Left ventricle myocardium inferior (tissue), 1 donor: ENCODE data around the gene S100A5. TPM values are rescaled to one million over a fixed set of nuclear protein-coding genes. Genes with fewer than 3 reads are reported as not detected.

ENCODE experiments used
- DNase-seq: peaks from one replicate; pipeline ENCODE4 v3.0.0-alpha.2; 2020
- H3K27ac ChIP-seq: fragments of 200-600 bp; replicated peaks from 2 replicates; pipeline ENCODE4 v1.8.0; 2021
- H3K27me3 ChIP-seq: fragments of 200-600 bp; 2 replicates; pipeline ENCODE4 v1.8.0; 2021; ENCODE audit warnings: low read depth
- H3K36me3 ChIP-seq: fragments of 200-600 bp; 2 replicates; pipeline ENCODE4 v1.8.0; 2021
- H3K4me1 ChIP-seq: fragments of 200-600 bp; 2 replicates; pipeline ENCODE4 v1.8.0; 2021
- H3K4me3 ChIP-seq: fragments of 200-600 bp; 2 replicates; pipeline ENCODE4 v1.8.0; 2021; ENCODE audit warnings: mild to moderate bottlenecking, moderate library complexity
- H3K9me3 ChIP-seq: fragments of 200-600 bp; replicated peaks from 2 replicates; pipeline ENCODE4 v1.8.0; 2021
- CTCF ChIP-seq: fragments of 200-600 bp; IDR thresholded peaks from 2 replicates; pipeline ENCODE4 v1.8.0; 2021; ENCODE audit warnings: antibody characterized with exemption, mild to moderate bottlenecking, borderline replicate concordance
- intact Hi-C: fragments of 100-400 bp; cut with micrococcal nuclease; formaldehyde crosslinking; loops from one replicate; pipeline ENCODE4 v1.11.0; 2022
- total RNA-seq: library from RNA; stranded (reverse); fragmentation: NEBNext Ultra II Directional; extraction: Animal tissue kit (Norgen Biotek cat#: 25700); gene quantifications from one replicate; pipeline ENCODE4 v1.2.1, GENCODE V29; 2021
- donor health status: DM: no; HTN: yes; CAD: no; lungs with severe emphysema.

S100A5 gene
- total RNA-seq, 1 donor from 2014 or later: not detected

GRCh38 chr1:153538315-153538821 lies 2.4 kb downstream of the S100A5 start:
- intact Hi-C loops: no loop called here
- H3K27ac ChIP-seq: no peak overlapping the region
- DNase-seq: no peak

GRCh38 chr1:153537376-153537730 lies 3.4 kb downstream of the S100A5 start:
- no peak for TF ChIP-seq CTCF

More at GRCh38 chr1:153538315-153538821, 2.4 kb downstream of the S100A5 start:
- Histone ChIP-seq H3K27me3 (no peaks in the 10 kb centered on the region), H3K36me3 (no peaks in the 10 kb centered on the region), H3K4me1 (peaks cover 49% of the 10 kb centered on the region), H3K9me3 (no peaks in the 10 kb centered on the region), H3K4me3 (no peak overlapping the region)
- TF ChIP-seq CTCF: no peak

DNA sequence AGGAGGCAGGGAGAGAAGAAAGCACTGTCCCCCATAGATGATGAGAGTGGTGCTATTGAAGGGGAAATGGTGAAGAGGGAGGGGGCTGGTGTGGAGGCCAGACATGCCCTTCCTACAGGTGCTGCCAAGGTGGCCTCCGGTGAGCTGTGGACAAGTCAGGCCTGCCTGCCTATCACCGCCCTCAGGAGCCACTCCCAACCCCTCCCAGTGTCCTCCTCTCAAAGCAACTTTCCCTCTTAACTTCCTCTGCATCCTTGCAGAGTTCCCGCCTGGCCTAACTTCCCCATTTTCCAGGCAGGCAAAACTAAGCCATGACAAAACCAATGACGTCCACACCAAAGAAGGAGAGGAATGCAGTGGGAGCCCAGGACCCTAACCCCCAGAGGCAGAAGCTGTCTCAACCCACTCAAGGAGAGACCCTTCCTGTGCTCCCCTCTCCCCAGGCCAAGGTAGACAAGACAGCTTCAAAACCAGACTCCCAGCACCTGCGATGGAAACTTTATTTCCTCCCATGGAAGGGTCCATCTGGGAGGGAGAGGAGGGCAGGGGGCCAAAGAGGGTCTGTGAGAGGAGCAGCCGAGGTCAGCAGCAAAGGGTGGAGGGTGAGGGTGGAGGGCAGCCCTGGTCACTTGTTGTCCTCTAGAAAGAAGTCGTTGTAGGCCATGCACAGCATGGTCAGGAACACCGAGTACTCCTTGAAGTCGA lies 3.9 kb downstream of the S100A5 start:
- intact Hi-C loops: no loop called here
- H3K4me1 ChIP-seq: peaks cover 50% of the 10 kb centered on the region
- no peak for DNase-seq
- H3K36me3 ChIP-seq: no peaks in the 10 kb centered on the region
- H3K27ac ChIP-seq: peak overlapping the region; percentile 98
- H3K4me3 ChIP-seq: peak overlapping the region; percentile 93
- no peaks in the 10 kb centered on the region for H3K27me3 ChIP-seq
- TF ChIP-seq CTCF: no peak
- H3K9me3 ChIP-seq: no peaks in the 10 kb centered on the region

More at GRCh38 chr1:153537376-153537730, 3.4 kb downstream of the S100A5 start:
- no peaks in the 10 kb centered on the region for H3K36me3 ChIP-seq
- no peak overlapping the region for H3K4me3 ChIP-seq
- DNase-seq: no peak
- H3K27me3 ChIP-seq: no peaks in the 10 kb centered on the region
- H3K27ac ChIP-seq: no peak overlapping the region
- no peaks in the 10 kb centered on the region for H3K9me3 ChIP-seq
- intact Hi-C loops: no loop called here
- H3K4me1 ChIP-seq: peaks cover 50% of the 10 kb centered on the region

GRCh38 chr1:153536012-153536670 lies 4.6 kb downstream of the S100A5 start:
- H3K4me1 ChIP-seq: peaks cover 50% of the 10 kb centered on the region
- peak overlapping the region; percentile 98 for H3K27ac ChIP-seq
- no peaks in the 10 kb centered on the region for H3K27me3 ChIP-seq
- no peaks in the 10 kb centered on the region for H3K36me3 ChIP-seq
- intact Hi-C loops: no loop called here
- H3K9me3 ChIP-seq: no peaks in the 10 kb centered on the region
- no peak for TF ChIP-seq CTCF
- H3K4me3 ChIP-seq: peak overlapping the region; percentile 93
- peak; percentile 87 for DNase-seq

GRCh38 chr1:153535242-153536011 lies 5.3 kb downstream of the S100A5 start, which contains the start of gene S100A6:
S100A6 (minus strand) TSS chr1:153535991; CDS start chr1:153535339, 652 bp downstream.
- intact Hi-C loops: no loop called here
- H3K27ac ChIP-seq: peak within 1 kb of the TSS; percentile 98
- H3K9me3 ChIP-seq: no peaks in the 10 kb centered on the region
- H3K27me3 ChIP-seq: no peaks in the 10 kb centered on the region
- TF ChIP-seq CTCF: peak; percentile 20
- peak; percentile 68 for DNase-seq
- no peaks in the 10 kb centered on the region for H3K36me3 ChIP-seq
- H3K4me3 ChIP-seq: peak within 1 kb of the TSS; percentile 93
- H3K4me1 ChIP-seq: peaks cover 50% of the 10 kb centered on the region
